Peyer's patch (tissue), 4 donors: Measurements from ENCODE around the gene PIK3C2G. TPM values are rescaled to one million over a fixed set of nuclear protein-coding genes. Genes with fewer than 3 reads are reported as not detected.

Experiments used
- DNase-seq, 3 donors: peaks; one replicate each; pipeline ENCODE4 v3.0.0-alpha.2; 2017 to 2019
- H3K27ac ChIP-seq, 4 donors: fragments of 200-600 bp; sonication (generic); one replicate each; pipeline ENCODE4 v1.5.1; 2016 to 2019
- H3K27me3 ChIP-seq, 2 donors: fragments of 200-600 bp; sonication (generic); one replicate each; pipeline ENCODE4 v1.5.1; 2019
- H3K36me3 ChIP-seq, 3 donors: fragments of 200-600 bp; sonication (generic); one replicate each; pipeline ENCODE4 v1.5.1; 2016 to 2019
- H3K4me1 ChIP-seq, 4 donors: fragments of 200-600 bp; sonication (generic); one replicate each; pipeline ENCODE4 v1.5.1; 2016 to 2019
- H3K4me3 ChIP-seq, 4 donors: fragments of 200-600 bp; sonication (generic); 1 replicate in 3 of 4; 2 replicates in 1 of 4; pipeline ENCODE4 v1.5.1; 2016 to 2019; ENCODE audit warnings: mild to moderate bottlenecking in 1 of 4
- H3K9me3 ChIP-seq, 4 donors: fragments of 200-600 bp; sonication (generic); one replicate each; pipeline ENCODE4 v1.5.1; 2016 to 2019; ENCODE audit warnings: mild to moderate bottlenecking in 1 of 4
- CTCF ChIP-seq, 6 experiments: fragments of 450-650 bp in 4 of 6; fragments of 200-600 bp in 2 of 6; sonication (generic) in 1 of 6; IDR thresholded peaks; one replicate each; pipeline ENCODE4 v1.5.1; 2017 to 2019; ENCODE audit warnings: antibody characterized with exemption in 6 of 6, mild to moderate bottlenecking in 3 of 6, moderate library complexity in 1 of 6
- POLR2A ChIP-seq, 2 donors: fragments of 450-650 bp; IDR thresholded peaks; one replicate each; pipeline ENCODE4 v1.5.1; 2017; ENCODE audit warnings: antibody characterized with exemption in 2 of 2, mild to moderate bottlenecking in 2 of 2, moderate library complexity in 2 of 2
- total RNA-seq, 4 donors: library from RNA; depleted of rRNA; stranded (reverse); fragments of >200 nt; gene quantifications; one replicate each; pipeline ENCODE4 v1.1.0, GENCODE V29; 2016

The PIK3C2G gene
- total RNA-seq, 4 donors from 2014 or later, result 4.1 to 32.1 (median 24.6) TPM

DNA sequence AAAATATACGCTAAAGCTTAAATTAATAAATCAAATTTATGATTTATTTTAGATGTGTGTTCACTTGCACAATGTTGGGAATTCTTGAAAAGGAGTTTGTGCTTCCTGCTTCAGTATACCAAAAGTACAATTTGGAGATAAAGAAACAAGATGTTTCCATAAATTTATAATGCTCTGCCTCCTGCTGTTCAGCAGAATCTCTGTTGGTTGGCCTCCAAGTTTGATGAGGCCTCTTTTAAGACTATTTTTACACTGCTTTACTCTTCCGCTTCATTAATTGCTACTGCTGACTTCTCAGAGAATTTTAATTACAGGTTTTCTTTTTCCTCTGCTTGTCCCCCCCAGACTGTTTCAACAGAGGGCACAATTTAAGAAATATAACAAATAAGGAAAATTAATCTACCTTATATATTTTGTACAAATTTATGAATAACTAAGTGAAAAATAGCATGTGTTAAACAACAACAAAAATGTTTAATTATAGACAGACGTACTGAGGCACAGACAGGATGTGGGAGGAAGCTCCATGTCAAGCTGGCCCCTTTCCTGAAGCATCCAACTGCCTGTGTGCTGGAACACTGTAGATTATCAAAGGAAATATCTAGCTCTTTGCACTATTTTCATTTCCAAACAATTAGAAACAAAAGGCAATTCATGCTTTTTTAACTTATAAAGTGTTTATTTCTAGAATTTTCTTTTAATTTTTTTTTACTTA lies 83.9 kb downstream of the PIK3C2G start:
- no peaks in the 10 kb centered on the region for H3K27me3 ChIP-seq
- no peaks in the 10 kb centered on the region for H3K4me1 ChIP-seq
- no peaks in the 10 kb centered on the region for H3K9me3 ChIP-seq
- DNase-seq, result no peak
- no peak overlapping the region for H3K4me3 ChIP-seq
- H3K36me3 ChIP-seq, result no peaks in the 10 kb centered on the region
- TF ChIP-seq CTCF (IDR thresholded peaks at IDR 0.05), result no peak
- TF ChIP-seq POLR2A (IDR thresholded peaks at IDR 0.05), result no peak
- H3K27ac ChIP-seq, result no peak overlapping the region

DNA sequence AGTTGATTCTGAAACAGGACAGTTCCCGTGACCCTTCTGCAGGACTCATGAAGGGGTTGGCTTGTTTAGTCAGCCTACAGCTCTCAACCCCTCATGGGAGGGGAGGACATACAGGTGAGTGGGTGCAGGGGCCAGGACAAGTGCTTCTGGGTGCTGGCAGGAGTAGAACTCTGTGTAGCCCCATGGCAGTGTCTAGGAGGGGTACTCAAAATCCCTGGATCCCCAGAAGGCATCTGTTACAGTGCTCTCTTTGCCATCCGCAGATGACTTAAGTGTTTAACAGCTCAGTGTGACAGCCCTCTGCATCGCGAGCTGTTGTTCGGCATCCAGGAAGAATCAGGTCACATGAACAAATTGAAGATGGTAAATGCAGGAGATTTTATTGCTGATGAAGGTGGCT lies 91.0 kb downstream of the PIK3C2G start:
- no peak overlapping the region for H3K27ac ChIP-seq
- no peaks in the 10 kb centered on the region for H3K27me3 ChIP-seq
- TF ChIP-seq CTCF (IDR thresholded peaks at IDR 0.05), result no peak
- TF ChIP-seq POLR2A (IDR thresholded peaks at IDR 0.05), result no peak
- H3K36me3 ChIP-seq, result no peaks in the 10 kb centered on the region
- H3K9me3 ChIP-seq, result no peaks in the 10 kb centered on the region
- DNase-seq, result no peak
- no peak overlapping the region for H3K4me3 ChIP-seq
- no peaks in the 10 kb centered on the region for H3K4me1 ChIP-seq

DNA sequence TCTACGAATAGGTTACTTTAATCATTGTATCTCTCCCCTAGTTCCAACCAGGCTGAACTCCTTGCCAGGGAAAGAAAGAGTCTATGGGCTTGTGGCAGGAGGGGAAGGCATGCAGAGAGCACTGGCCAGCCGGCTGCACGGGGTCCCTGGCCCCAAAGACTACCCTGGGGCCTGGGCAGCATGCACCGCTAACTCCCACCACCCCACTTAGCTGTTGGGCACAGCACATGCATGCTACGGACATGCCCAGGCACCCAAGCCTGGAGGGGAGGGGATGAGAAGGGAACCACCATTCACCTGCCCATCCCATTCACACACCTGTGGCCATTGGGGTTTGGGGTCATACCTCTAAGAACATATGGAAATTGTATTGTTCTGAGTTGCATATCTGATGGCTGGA lies 94.1 kb downstream of the PIK3C2G start:
- H3K4me1 ChIP-seq, result no peaks in the 10 kb centered on the region
- TF ChIP-seq POLR2A (IDR thresholded peaks at IDR 0.05) (no peak), CTCF (IDR thresholded peaks at IDR 0.05) (no peak)
- no peak for DNase-seq
- H3K9me3 ChIP-seq, result no peaks in the 10 kb centered on the region
- H3K36me3 ChIP-seq, result no peaks in the 10 kb centered on the region
- no peaks in the 10 kb centered on the region for H3K27me3 ChIP-seq
- no peak overlapping the region for H3K27ac ChIP-seq
- H3K4me3 ChIP-seq, result no peak overlapping the region

DNA sequence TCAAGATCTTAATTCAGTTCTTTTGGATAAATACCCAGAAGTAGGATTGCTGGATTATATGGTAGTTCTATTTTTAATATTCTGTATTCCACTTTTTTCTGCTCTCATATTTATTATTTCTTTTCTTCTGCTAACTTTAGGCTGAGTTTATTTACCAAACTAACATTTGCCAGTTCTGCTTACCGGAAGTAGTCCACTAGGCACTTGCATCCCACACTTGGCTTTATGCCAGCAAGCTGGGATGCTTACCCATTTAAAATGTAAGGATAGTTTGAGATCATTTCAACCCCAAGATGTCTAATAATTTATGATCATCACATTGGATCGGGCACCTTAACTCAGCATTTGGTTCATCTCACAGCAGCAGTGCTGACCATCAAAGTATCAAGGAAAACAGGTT lies 96.8 kb downstream of the PIK3C2G start:
- Histone ChIP-seq H3K36me3 (no peaks in the 10 kb centered on the region), H3K27me3 (no peaks in the 10 kb centered on the region), H3K9me3 (no peaks in the 10 kb centered on the region), H3K4me1 (no peaks in the 10 kb centered on the region), H3K27ac (no peak overlapping the region), H3K4me3 (no peak overlapping the region)
- TF ChIP-seq CTCF (IDR thresholded peaks at IDR 0.05) (no peak), POLR2A (IDR thresholded peaks at IDR 0.05) (no peak)
- no peak for DNase-seq

GRCh38 chr12:18358930-18359329 lies 97.6 kb downstream of the PIK3C2G start:
- Histone ChIP-seq H3K4me1 (no peaks in the 10 kb centered on the region), H3K36me3 (no peaks in the 10 kb centered on the region), H3K9me3 (no peaks in the 10 kb centered on the region), H3K27me3 (no peaks in the 10 kb centered on the region), H3K4me3 (no peak overlapping the region), H3K27ac (no peak overlapping the region)
- TF ChIP-seq CTCF (IDR thresholded peaks at IDR 0.05) (no peak), POLR2A (IDR thresholded peaks at IDR 0.05) (no peak)
- DNase-seq, result no peak

DNA sequence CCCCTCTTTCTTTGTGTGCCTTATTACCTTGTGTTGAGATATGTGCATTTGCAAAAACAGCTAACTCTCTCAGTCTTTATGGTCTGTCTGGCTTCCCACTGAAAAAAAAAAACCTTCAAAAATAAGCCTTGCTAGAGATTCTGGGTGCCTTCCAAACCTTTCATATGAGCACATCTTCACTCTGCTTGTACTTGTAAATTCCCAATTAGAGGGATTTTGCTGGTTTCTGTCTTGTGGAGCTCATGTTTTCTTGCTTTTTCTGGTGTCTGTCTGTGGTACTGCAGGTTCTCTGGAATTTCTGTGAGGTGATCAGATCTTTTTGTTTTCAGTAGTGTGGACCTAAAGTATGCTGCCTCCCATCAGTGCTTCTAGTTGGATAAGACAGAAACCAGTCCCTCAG lies 100.1 kb downstream of the PIK3C2G start:
- DNase-seq, result no peak
- Histone ChIP-seq H3K27ac (no peak overlapping the region), H3K9me3 (no peaks in the 10 kb centered on the region), H3K27me3 (no peaks in the 10 kb centered on the region), H3K36me3 (no peaks in the 10 kb centered on the region), H3K4me1 (no peaks in the 10 kb centered on the region), H3K4me3 (no peak overlapping the region)
- TF ChIP-seq CTCF (IDR thresholded peaks at IDR 0.05) (no peak), POLR2A (IDR thresholded peaks at IDR 0.05) (no peak)
